Measurements from ENCODE around the gene KIF5B. TPM values are rescaled to one million over a fixed set of nuclear protein-coding genes. Genes with fewer than 3 reads are reported as not detected.

Gene KIF5B
- total and polyA plus RNA-seq, 9 of the 15 experiments (the other 6 are each of a cell fraction or from before 2014, with no cell fraction given): 24.4 to 94.4 (median 68.9) TPM

DNA sequence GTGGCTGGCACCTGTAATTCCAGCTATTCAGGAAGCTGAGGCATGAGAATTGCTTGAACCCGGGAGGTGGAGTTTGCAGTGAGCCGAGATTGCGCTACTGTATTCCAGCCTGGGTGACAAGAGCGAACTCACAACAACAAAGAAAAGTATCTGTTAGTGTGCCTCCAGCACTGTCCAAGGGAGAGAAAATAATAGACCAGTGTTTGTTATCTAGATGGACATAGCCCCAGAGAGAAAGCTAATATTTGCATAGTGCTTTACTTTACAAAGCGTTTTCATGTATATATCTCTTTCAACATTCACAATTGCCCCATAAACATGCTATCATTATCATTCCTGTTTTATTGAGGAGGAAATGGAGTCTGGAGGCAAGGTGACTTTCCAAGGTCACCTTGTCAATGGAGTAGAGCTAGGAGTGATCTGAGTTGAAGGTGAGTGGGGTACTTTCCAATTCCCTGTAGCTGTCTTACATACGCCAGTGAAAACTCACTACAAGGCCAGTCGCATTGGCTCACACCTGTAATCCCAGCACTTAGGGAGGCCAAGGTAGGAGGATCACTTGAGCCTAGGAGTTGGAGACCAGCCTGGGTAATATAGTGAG, 49.7 kb upstream of the KIF5B start:
- ChIA-PET CTCF (ENCODE audit: low intra/inter-chr PET ratio) (no interaction called here), POLR2A (interaction anchor here (0.8 kb wide), 1 partner anchor 19 kb away, joined by 4 read pairs; no protein-coding TSS in a partner anchor)
- Histone ChIP-seq H3K36me3 (ENCODE audit: control insufficient read depth, insufficient read depth, low read length) (no peaks in the 10 kb centered on the region), H3K79me2 (ENCODE audit: control insufficient read depth, insufficient read depth, low read length) (no peaks in the 10 kb centered on the region), H4K20me1 (replicated peaks; ENCODE audit: control insufficient read depth, insufficient read depth, low read length) (no peaks in the 10 kb centered on the region), H3K4me1 (replicated peaks in 1 of 2; ENCODE audit: control insufficient read depth in 2 of 2, insufficient read depth in 2 of 2, low read length in 2 of 2) (peaks cover 0 to 4% of the 10 kb centered on the region in 2 experiments; a peak in 3 of 5 replicates), H3K27ac (ENCODE audit: extremely low read depth, low read depth, low read length) (no peak overlapping the region), H3K27me3 (ENCODE audit: control insufficient read depth in 2 of 2, insufficient read depth in 2 of 2, low read length in 2 of 2) (peaks cover 13% of the 10 kb centered on the region in 2 experiments; a peak in 4 of 5 replicates), H3K4me3 (no peak overlapping the region), H3K9ac (ENCODE audit: insufficient read depth in 1 of 2, low read depth in 2 of 2, low read length in 2 of 2) (no peak overlapping the region), H3K4me2 (ENCODE audit: insufficient read depth, low read length) (no peak overlapping the region), H2AFZ (ENCODE audit: low read depth, low read length) (no peak overlapping the region), H3K9me1 (ENCODE audit: control insufficient read depth, insufficient read depth, low read length) (no peaks in the 10 kb centered on the region), H3K9me3 (replicated peaks; ENCODE audit: control insufficient read depth, insufficient read depth, low read depth, low read length) (no peaks in the 10 kb centered on the region)
- FAIRE-seq (no peak), DNase-seq (ENCODE audit: extremely low read depth in 1 of 4, low spot score in 3 of 4) (no peak), ATAC-seq (no peak)
- 28% methylated on average over 7 of the region's 7 CpGs for WGBS (ENCODE audit: insufficient coverage, low coverage, missing lambda C conversion rate)
- intact Hi-C loops (cut with micrococcal nuclease) (no loop called here), in situ Hi-C loops (cut with MboI) (no loop called here)
- no TSS peak for BruUV-seq (replicated peaks)
- no peak for TF ChIP-seq TFAP4 (CRISPR knock-in tag; IDR thresholded peaks at IDR 0.05; ENCODE audit: borderline replicate concordance)
- TF ChIP-seq KLF16 (IDR thresholded peaks at IDR 0.05): no peak
- TF ChIP-seq ZKSCAN8 (CRISPR knock-in tag; IDR thresholded peaks at IDR 0.05): no peak
- TF ChIP-seq TFE3 (CRISPR knock-in tag; IDR thresholded peaks at IDR 0.05): no peak
- no peak for TF ChIP-seq NFE2L1 (tag; IDR thresholded peaks at IDR 0.05; ENCODE audit: borderline replicate concordance, low read depth)
- no peak for TF ChIP-seq AFF4 (CRISPR knock-in tag; IDR thresholded peaks at IDR 0.05)
- no peak for TF ChIP-seq ZKSCAN1 (IDR thresholded peaks at IDR 0.05; ENCODE audit: low read depth, low read length)
- TF ChIP-seq ZFP30 (CRISPR knock-in tag; IDR thresholded peaks at IDR 0.05; ENCODE audit: borderline replicate concordance): no peak
- no peak for TF ChIP-seq GATAD2A (IDR thresholded peaks at IDR 0.05)
- TF ChIP-seq, protein P1, sequence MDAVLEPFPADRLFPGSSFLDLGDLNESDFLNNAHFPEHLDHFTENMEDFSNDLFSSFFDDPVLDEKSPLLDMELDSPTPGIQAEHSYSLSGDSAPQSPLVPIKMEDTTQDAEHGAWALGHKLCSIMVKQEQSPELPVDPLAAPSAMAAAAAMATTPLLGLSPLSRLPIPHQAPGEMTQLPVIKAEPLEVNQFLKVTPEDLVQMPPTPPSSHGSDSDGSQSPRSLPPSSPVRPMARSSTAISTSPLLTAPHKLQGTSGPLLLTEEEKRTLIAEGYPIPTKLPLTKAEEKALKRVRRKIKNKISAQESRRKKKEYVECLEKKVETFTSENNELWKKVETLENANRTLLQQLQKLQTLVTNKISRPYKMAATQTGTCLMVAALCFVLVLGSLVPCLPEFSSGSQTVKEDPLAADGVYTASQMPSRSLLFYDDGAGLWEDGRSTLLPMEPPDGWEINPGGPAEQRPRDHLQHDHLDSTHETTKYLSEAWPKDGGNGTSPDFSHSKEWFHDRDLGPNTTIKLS (IDR thresholded peaks at IDR 0.05; ENCODE audit: borderline replicate concordance, low read depth): no peak
- TF ChIP-seq MLX (CRISPR knock-in tag; conservative IDR thresholded peaks at IDR 0.05): no peak
- no peak for TF ChIP-seq ZKSCAN3 (CRISPR knock-in tag; IDR thresholded peaks at IDR 0.05)
- no peak for TF ChIP-seq CBFA2T2 (conservative IDR thresholded peaks at IDR 0.05)

All from K562 (cell line).